ENCODE data around the gene KANSL2.

DNA sequence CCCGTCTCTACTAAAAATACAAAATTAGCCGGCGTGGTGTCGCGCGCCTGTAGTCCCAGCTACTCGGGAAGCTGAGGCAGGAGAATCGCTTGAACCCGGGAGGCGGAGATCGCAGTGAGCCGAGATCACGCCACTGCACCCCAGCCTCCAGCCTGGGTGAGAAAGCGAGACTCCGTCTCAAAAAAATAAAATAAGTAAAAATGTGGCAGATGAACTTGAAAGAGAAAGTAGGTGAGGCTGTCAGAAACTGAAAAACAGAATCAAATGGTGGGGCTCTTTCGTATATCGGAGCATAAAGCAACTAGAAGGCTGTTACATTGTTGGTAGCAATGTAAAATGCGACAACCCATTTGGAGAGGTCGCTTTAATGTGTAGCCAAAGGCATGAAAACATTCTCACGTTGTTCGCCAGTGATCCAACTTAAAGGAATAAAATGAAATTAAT is 35.2 kb upstream of the KANSL2 start:
- TF ChIP-seq, protein P1, sequence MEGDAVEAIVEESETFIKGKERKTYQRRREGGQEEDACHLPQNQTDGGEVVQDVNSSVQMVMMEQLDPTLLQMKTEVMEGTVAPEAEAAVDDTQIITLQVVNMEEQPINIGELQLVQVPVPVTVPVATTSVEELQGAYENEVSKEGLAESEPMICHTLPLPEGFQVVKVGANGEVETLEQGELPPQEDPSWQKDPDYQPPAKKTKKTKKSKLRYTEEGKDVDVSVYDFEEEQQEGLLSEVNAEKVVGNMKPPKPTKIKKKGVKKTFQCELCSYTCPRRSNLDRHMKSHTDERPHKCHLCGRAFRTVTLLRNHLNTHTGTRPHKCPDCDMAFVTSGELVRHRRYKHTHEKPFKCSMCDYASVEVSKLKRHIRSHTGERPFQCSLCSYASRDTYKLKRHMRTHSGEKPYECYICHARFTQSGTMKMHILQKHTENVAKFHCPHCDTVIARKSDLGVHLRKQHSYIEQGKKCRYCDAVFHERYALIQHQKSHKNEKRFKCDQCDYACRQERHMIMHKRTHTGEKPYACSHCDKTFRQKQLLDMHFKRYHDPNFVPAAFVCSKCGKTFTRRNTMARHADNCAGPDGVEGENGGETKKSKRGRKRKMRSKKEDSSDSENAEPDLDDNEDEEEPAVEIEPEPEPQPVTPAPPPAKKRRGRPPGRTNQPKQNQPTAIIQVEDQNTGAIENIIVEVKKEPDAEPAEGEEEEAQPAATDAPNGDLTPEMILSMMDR (IDR thresholded peaks at IDR 0.05), result no peak
- no peak for TF ChIP-seq POLR2A (IDR thresholded peaks at IDR 0.05)

Measured in testis (tissue), 2 donors.